ES-I3 (cell line): ENCODE data around the gene PSD4.
A peak's percentile ranks its signal among the peaks of the same experiment; 100 is the strongest.

Source experiments
- H3K36me3 ChIP-seq: 2 replicates; pipeline ENCODE4 v1.6.1; 2013; ENCODE audit warnings: mild to moderate bottlenecking, low read length, control low read depth, moderate library complexity; ENCODE audit not compliant: insufficient read depth
- H3K4me1 ChIP-seq: 2 replicates; pipeline ENCODE4 v1.6.1; 2013; ENCODE audit warnings: mild to moderate bottlenecking, control low read depth, low read length; ENCODE audit not compliant: insufficient read depth
- H3K9ac ChIP-seq: 2 replicates; pipeline ENCODE4 v1.6.1; 2013; ENCODE audit warnings: low read depth, mild to moderate bottlenecking, low read length, moderate library complexity
- H3K9me3 ChIP-seq: 2 replicates; pipeline ENCODE4 v1.6.1; 2013; ENCODE audit warnings: mild to moderate bottlenecking, low read length, moderate library complexity; ENCODE audit not compliant: control insufficient read depth, insufficient read depth

PSD4 gene

GRCh38 chr2:113157897-113158753, 15.6 kb upstream of the PSD4 start:
- H3K9ac ChIP-seq: peak overlapping the region; percentile 66
- H3K36me3 ChIP-seq: no peaks in the 10 kb centered on the region
- H3K4me1 ChIP-seq: peaks cover 3% of the 10 kb centered on the region; the same call in 1 of the 2 replicates
- H3K9me3 ChIP-seq: no peaks in the 10 kb centered on the region

- peaks cover 3% of the 10 kb centered on the region; the same call in 1 of the 2 replicates for H3K4me1 ChIP-seq
- H3K9ac ChIP-seq: no peak overlapping the region
- no peaks in the 10 kb centered on the region for H3K9me3 ChIP-seq
- no peaks in the 10 kb centered on the region for H3K36me3 ChIP-seq
Measured at GRCh38 chr2:113158884-113159553, 14.8 kb upstream of the PSD4 start.

- peaks cover 3% of the 10 kb centered on the region; the same call in 1 of the 2 replicates for H3K4me1 ChIP-seq
- H3K9ac ChIP-seq: no peak overlapping the region
- no peaks in the 10 kb centered on the region for H3K9me3 ChIP-seq
- no peaks in the 10 kb centered on the region for H3K36me3 ChIP-seq
Measured at GRCh38 chr2:113160248-113160647, 13.5 kb upstream of the PSD4 start.

- no peak overlapping the region for H3K9ac ChIP-seq
- H3K4me1 ChIP-seq: peaks cover 6% of the 10 kb centered on the region
- no peaks in the 10 kb centered on the region for H3K36me3 ChIP-seq
- no peaks in the 10 kb centered on the region for H3K9me3 ChIP-seq
Measured at GRCh38 chr2:113160962-113161361, 12.8 kb upstream of the PSD4 start.

GRCh38 chr2:113162173-113162572, 11.6 kb upstream of the PSD4 start:
- Histone ChIP-seq H3K36me3 (no peaks in the 10 kb centered on the region), H3K9me3 (no peaks in the 10 kb centered on the region), H3K9ac (no peak overlapping the region), H3K4me1 (peaks cover 5% of the 10 kb centered on the region; the same call in 1 of the 2 replicates)

GRCh38 chr2:113162869-113163268, 10.9 kb upstream of the PSD4 start:
- no peaks in the 10 kb centered on the region for H3K9me3 ChIP-seq
- H3K9ac ChIP-seq: no peak overlapping the region
- peaks cover 5% of the 10 kb centered on the region; the same call in 1 of the 2 replicates for H3K4me1 ChIP-seq
- no peaks in the 10 kb centered on the region for H3K36me3 ChIP-seq

DNA sequence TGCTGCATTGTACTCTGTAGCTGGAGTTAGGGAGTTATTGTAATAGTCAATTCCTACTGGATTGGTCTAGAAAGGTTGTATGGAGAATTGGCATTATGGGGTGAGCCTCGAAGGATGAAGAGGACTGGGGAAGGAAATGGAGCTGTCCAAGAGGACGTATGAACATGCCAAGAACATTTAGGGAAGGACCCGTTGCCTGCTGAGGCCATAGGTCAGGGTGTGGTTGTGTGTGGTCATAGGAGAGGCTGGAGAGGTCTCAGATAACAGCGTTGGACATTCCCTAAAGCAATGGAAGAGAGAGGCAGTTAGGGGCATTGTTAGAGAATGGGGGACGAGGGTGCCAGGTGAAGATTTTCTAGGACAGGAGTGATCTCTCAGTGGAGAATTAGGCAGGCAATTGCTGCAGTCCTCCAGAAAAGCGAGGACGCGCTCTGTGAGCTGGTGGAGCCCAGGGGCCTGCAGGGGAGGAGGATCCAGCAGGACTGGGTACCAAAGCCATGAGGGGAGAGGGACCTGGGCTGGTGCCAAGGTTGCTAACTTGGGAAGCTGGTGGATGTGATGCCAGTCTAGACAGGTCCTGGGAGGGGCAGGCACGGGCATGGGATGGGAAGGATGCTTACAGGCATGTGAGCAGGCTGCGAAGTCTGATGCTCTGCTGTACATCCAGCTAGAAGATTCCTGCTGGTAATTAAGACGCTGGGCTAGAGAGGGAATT, 9.4 kb upstream of the PSD4 start:
- H3K36me3 ChIP-seq: no peaks in the 10 kb centered on the region
- no peaks in the 10 kb centered on the region for H3K9me3 ChIP-seq
- peaks cover 5% of the 10 kb centered on the region; the same call in 1 of the 2 replicates for H3K4me1 ChIP-seq
- H3K9ac ChIP-seq: no peak overlapping the region

- H3K9ac ChIP-seq: no peak overlapping the region
- no peaks in the 10 kb centered on the region for H3K36me3 ChIP-seq
- peaks cover 5% of the 10 kb centered on the region; the same call in 1 of the 2 replicates for H3K4me1 ChIP-seq
- no peaks in the 10 kb centered on the region for H3K9me3 ChIP-seq
Measured at GRCh38 chr2:113164930-113165585, 8.7 kb upstream of the PSD4 start.

DNA sequence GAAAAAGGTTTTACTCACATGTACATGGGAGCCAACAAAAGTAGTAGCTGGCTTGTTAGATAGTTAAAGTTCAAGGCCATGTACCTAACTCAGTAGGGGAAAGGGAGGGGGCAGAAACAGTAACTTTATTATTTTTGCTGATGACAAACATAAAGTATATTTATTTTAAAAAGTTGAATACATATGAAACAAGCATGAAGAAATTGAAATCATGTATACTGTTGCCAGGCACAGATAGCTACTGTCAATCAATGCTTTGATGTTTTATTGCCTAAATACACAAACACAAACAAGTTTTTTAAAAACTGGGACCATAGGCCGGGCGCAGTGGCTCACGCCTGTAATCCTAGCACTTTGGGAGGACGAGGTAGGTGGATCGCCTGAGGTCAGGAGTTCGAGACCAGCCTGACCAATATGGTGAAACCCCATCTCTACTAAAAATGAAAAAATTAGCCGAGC, 7.6 kb upstream of the PSD4 start:
- H3K4me1 ChIP-seq: peaks cover 5% of the 10 kb centered on the region; the same call in 1 of the 2 replicates
- no peaks in the 10 kb centered on the region for H3K36me3 ChIP-seq
- no peak overlapping the region for H3K9ac ChIP-seq
- no peaks in the 10 kb centered on the region for H3K9me3 ChIP-seq

DNA sequence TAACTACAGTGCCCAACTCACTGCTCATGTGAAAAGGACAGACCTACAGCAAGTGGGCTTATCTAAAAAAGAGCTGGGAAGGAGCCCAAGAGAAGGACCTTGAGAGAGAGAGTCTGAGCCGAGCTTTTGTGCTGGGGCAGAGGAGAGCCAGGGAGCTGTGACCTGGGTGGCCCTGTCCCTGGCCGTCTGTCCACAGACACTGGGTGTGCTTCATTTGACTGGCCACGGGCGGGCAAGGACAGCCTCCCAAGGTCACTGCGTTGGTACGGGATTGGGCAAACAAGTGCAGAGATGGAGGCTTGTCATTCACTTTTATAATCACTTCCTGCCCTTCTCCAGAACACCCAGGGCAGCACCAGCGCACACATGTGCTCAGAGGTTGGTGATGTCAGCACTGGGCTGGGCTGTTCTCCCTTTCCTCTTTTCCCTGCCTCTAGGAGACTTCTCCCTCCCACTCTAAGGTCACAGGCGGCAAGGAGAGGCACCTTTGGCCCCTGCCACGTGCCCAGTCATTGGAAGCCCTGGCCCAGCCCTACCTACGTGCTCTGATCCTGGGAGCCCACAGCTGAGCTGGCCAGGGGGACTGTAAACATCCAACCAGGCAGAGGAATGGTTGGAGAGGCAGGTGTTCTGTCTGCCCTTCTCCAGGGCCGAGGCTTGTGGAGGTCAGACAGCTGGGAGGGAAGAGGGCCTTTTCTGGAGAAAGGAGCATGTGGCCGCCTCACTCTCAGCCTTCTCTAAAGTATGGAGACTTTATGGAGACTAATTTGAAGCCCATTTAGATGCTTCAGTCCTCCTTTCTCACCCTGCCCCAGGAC, 6.4 kb upstream of the PSD4 start:
- H3K9me3 ChIP-seq: no peaks in the 10 kb centered on the region

GRCh38 chr2:113167962-113168340, 5.8 kb upstream of the PSD4 start:
- H3K36me3 ChIP-seq: no peaks in the 10 kb centered on the region
- no peak overlapping the region for H3K9ac ChIP-seq
- H3K4me1 ChIP-seq: peaks cover 5% of the 10 kb centered on the region; the same call in 1 of the 2 replicates
- H3K9me3 ChIP-seq: no peaks in the 10 kb centered on the region

More for the DNA sequence above, 6.4 kb upstream of the PSD4 start:
- Histone ChIP-seq H3K9ac (no peak overlapping the region), H3K36me3 (no peaks in the 10 kb centered on the region), H3K4me1 (peaks cover 5% of the 10 kb centered on the region; the same call in 1 of the 2 replicates)

DNA sequence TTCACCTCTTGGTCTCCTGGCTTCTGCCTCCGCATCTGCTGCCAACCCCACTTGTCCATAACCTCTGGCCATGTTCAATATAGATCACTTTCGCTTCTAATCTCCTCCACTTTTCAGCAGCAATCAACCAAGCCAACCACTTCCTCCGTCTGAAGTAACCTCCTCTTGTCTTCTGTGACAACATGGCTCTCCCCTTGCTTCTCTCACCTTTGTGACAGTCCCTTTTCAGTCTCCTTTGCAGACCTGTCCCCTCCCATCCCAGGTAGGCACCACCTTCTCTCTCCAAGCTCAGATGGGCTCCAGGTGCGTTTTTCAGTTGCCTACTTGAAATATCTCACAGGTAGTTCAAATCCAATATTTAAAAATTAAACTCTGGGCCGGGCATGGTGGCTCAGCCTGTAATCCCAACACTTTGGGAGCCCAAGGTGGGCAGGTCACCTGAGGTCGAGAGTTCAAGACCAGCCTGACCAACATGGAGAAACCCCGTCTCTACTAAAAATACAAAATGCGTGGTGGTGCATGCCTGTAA, 4.7 kb upstream of the PSD4 start:
- Histone ChIP-seq H3K9me3 (no peaks in the 10 kb centered on the region), H3K4me1 (peaks cover 5% of the 10 kb centered on the region), H3K9ac (no peak overlapping the region)

DNA sequence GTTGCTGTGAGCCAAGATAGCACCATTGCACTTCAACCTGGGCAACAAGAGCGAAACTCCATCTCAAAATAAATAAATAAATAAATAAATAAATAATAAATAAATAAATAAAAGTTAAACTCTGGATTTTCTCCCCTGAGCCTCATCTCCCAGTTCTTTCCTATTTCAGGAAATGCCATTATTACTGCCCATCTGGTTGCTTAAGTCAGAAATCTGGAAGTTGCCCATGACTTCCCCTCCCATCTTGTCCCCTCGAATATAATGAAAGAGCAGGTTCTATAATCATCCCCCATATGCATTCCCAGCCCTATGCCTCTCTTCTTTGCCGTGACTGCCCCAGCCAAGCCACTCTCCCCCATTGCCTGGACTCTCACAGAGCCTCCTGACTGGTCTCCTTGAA, 4.2 kb upstream of the PSD4 start:
- H3K4me1 ChIP-seq: peaks cover 5% of the 10 kb centered on the region
- H3K9ac ChIP-seq: no peak overlapping the region
- H3K9me3 ChIP-seq: no peaks in the 10 kb centered on the region
- no peaks in the 10 kb centered on the region for H3K36me3 ChIP-seq

More for the DNA sequence above, 4.7 kb upstream of the PSD4 start:
- no peaks in the 10 kb centered on the region for H3K36me3 ChIP-seq
